Karpas-422 (cell line): ENCODE measurements around the gene SMIM35. TPM values are rescaled to one million over a fixed set of nuclear protein-coding genes. Genes with fewer than 3 reads are reported as not detected.

Experiments used
- DNase-seq: peaks from one replicate; pipeline ENCODE4 v3.0.0-alpha.2; 2015
- H2AFZ ChIP-seq: fragments of 200-600 bp; sonication (generic); 2 replicates; pipeline ENCODE4 v1.6.1; 2014; ENCODE audit warnings: antibody characterized with exemption, low read length, mixed read lengths
- H3K27ac ChIP-seq: fragments of 200-600 bp; sonication (generic); 2 replicates; pipeline ENCODE4 v1.5.1; 2014; ENCODE audit warnings: mild to moderate bottlenecking, low read length, moderate library complexity
- H3K27me3 ChIP-seq: fragments of 200-600 bp; sonication (generic); 2 replicates; pipeline ENCODE4 v1.6.1; 2014; ENCODE audit warnings: low read length, mixed read lengths
- H3K36me3 ChIP-seq: fragments of 200-600 bp; sonication (generic); 2 replicates; pipeline ENCODE4 v1.6.1; 2014; ENCODE audit warnings: low read length, mixed read lengths; ENCODE audit not compliant: insufficient read depth
- H3K4me1 ChIP-seq: fragments of 200-600 bp; sonication (generic); 2 replicates; pipeline ENCODE4 v1.6.1; 2014; ENCODE audit warnings: mild to moderate bottlenecking, low read length, mixed read lengths
- H3K4me2 ChIP-seq: fragments of 200-600 bp; sonication (generic); 2 replicates; pipeline ENCODE4 v1.6.1; 2014; ENCODE audit warnings: low read length, low read depth, mild to moderate bottlenecking; ENCODE audit not compliant: poor library complexity, severe bottlenecking
- H3K4me3 ChIP-seq: fragments of 200-600 bp; sonication (generic); 2 replicates; pipeline ENCODE4 v1.5.1; 2014; ENCODE audit warnings: mild to moderate bottlenecking, antibody characterized with exemption, low read length, mixed read lengths
- H3K79me2 ChIP-seq: fragments of 200-600 bp; sonication (generic); 2 replicates; pipeline ENCODE4 v1.6.1; 2014; ENCODE audit warnings: mild to moderate bottlenecking, low read length, mixed read lengths
- H3K9ac ChIP-seq: fragments of 200-600 bp; sonication (generic); 2 replicates; pipeline ENCODE4 v1.6.0; 2014; ENCODE audit warnings: low read length
- H3K9me2 ChIP-seq: fragments of 200-600 bp; sonication (generic), shearing (Covaris generic); replicated peaks from 2 replicates; pipeline ENCODE4 v1.6.0; 2014; ENCODE audit warnings: mild to moderate bottlenecking, low read length, moderate library complexity; ENCODE audit not compliant: insufficient read depth
- H3K9me3 ChIP-seq: fragments of 300-700, 200-600 bp; sonication (generic); 2 replicates; pipeline ENCODE4 v1.6.1; 2014; ENCODE audit warnings: low read length, mixed read lengths
- H4K20me1 ChIP-seq: fragments of 200-600 bp; sonication (generic); 2 replicates; pipeline ENCODE4 v1.6.1; 2014; ENCODE audit warnings: mild to moderate bottlenecking, antibody characterized with exemption, low read length, low read depth; ENCODE audit not compliant: insufficient read depth
- total RNA-seq: library from RNA; depleted of rRNA; stranded (reverse); fragments of >200 nt; shearing (Covaris generic); gene quantifications from 2 replicates; pipeline ENCODE4 v1.2.3, GENCODE V29; 2014; ENCODE audit warnings: low replicate concordance; rRNA removed

SMIM35 gene
- total RNA-seq, 1 experiment from 2014 or later: not detected

GRCh38 chr11:117961896-117962295 lies 124.9 kb downstream of the SMIM35 start:
- Histone ChIP-seq H4K20me1 (no peaks in the 10 kb centered on the region), H3K4me2 (no peak overlapping the region), H3K79me2 (no peaks in the 10 kb centered on the region), H2AFZ (no peak overlapping the region), H3K27ac (no peak overlapping the region), H3K9me3 (no peaks in the 10 kb centered on the region), H3K4me3 (no peak overlapping the region), H3K4me1 (peaks cover 19% of the 10 kb centered on the region), H3K36me3 (no peaks in the 10 kb centered on the region), H3K9ac (no peak overlapping the region), H3K9me2 (no peaks in the 10 kb centered on the region), H3K27me3 (no peaks in the 10 kb centered on the region)
- no peak for DNase-seq

GRCh38 chr11:117960406-117960805 lies 126.4 kb downstream of the SMIM35 start:
- Histone ChIP-seq H3K4me3 (0 out of 2 replicates have a peak overlapping the region, but pooled peaks have one; percentile 48), H3K9me2 (no peaks in the 10 kb centered on the region), H3K36me3 (no peaks in the 10 kb centered on the region), H3K27ac (no peak overlapping the region; the same call in 1 of the 2 replicates), H2AFZ (no peak overlapping the region), H3K79me2 (no peaks in the 10 kb centered on the region), H4K20me1 (no peaks in the 10 kb centered on the region), H3K4me1 (peaks cover 19% of the 10 kb centered on the region), H3K4me2 (peak overlapping the region; percentile 66), H3K9ac (no peak overlapping the region), H3K27me3 (no peaks in the 10 kb centered on the region), H3K9me3 (no peaks in the 10 kb centered on the region)
- no peak for DNase-seq

GRCh38 chr11:117959438-117960149 lies 127.2 kb downstream of the SMIM35 start:
- H3K9me3 ChIP-seq: no peaks in the 10 kb centered on the region
- no peaks in the 10 kb centered on the region for H3K79me2 ChIP-seq
- peak overlapping the region; percentile 68 for H3K27ac ChIP-seq
- H4K20me1 ChIP-seq: no peaks in the 10 kb centered on the region
- peak overlapping the region; percentile 96 for H2AFZ ChIP-seq
- peak overlapping the region; percentile 66 for H3K4me2 ChIP-seq
- no peaks in the 10 kb centered on the region for H3K27me3 ChIP-seq
- peak; percentile 56 for DNase-seq
- peaks cover 19% of the 10 kb centered on the region for H3K4me1 ChIP-seq
- no peaks in the 10 kb centered on the region for H3K36me3 ChIP-seq
- peak overlapping the region; percentile 48 for H3K4me3 ChIP-seq
- no peaks in the 10 kb centered on the region for H3K9me2 ChIP-seq
- peak overlapping the region; percentile 33 for H3K9ac ChIP-seq

GRCh38 chr11:117958949-117959348 lies 127.8 kb downstream of the SMIM35 start:
- Histone ChIP-seq H4K20me1 (no peaks in the 10 kb centered on the region), H2AFZ (no peak overlapping the region), H3K4me2 (peak overlapping the region; percentile 66), H3K4me1 (peaks cover 20% of the 10 kb centered on the region), H3K36me3 (no peaks in the 10 kb centered on the region), H3K79me2 (no peaks in the 10 kb centered on the region), H3K27ac (no peak overlapping the region), H3K9ac (no peak overlapping the region), H3K4me3 (peak overlapping the region; percentile 48; the same call in 1 of the 2 replicates), H3K9me2 (no peaks in the 10 kb centered on the region), H3K27me3 (no peaks in the 10 kb centered on the region), H3K9me3 (no peaks in the 10 kb centered on the region)
- DNase-seq: no peak

Other genes starting within 250 kb of the SMIM35 start
- gene FXYD6, start 210.3 kb downstream of the SMIM35 start, total RNA-seq: not detected in 2 replicates
- gene TMPRSS13, start 157.6 kb downstream of the SMIM35 start, total RNA-seq: 0.69 and 1.1 TPM in 2 replicates
- gene IL10RA, start 100.6 kb downstream of the SMIM35 start, total RNA-seq: 25.5 and 49.8 TPM in 2 replicates
- not detected in 2 replicates for gene TMPRSS4, start 9.9 kb downstream of the SMIM35 start, total RNA-seq
- gene SCN4B, start 65.9 kb upstream of the SMIM35 start, total RNA-seq: not detected in 2 replicates
- gene SCN2B, start 89.7 kb upstream of the SMIM35 start, total RNA-seq: 0.25 TPM in 1 of 2 replicates, not detected in the other
- gene JAML, start 138.0 kb upstream of the SMIM35 start, total RNA-seq: 5.4 and 9.1 TPM in 2 replicates
- gene MPZL3, start 165.4 kb upstream of the SMIM35 start, total RNA-seq: 2.7 and 7.0 TPM in 2 replicates
- gene MPZL2, start 177.3 kb upstream of the SMIM35 start, total RNA-seq: not detected in 2 replicates
- gene CD3E, start 217.8 kb upstream of the SMIM35 start, total RNA-seq: 0.32 and 1.3 TPM in 2 replicates